Stimulated activated CD8-positive, alpha-beta memory T cell treated with anti-CD3 and anti-CD28 coated beads, Interleukin-2, amount 100 ng/mL, for 1 hour (primary cell): ENCODE data around the gene CACNA2D3.

Experiments
- DNase-seq, 2 donors: peaks; one replicate each; pipeline ENCODE4 v3.0.0-alpha.2; 2020; ENCODE audit warnings: low read depth in 2 of 2

CACNA2D3 gene

GRCh38 chr3:55000546-55000945, 878.2 kb downstream of the CACNA2D3 start:
- DNase-seq = no peak

DNA sequence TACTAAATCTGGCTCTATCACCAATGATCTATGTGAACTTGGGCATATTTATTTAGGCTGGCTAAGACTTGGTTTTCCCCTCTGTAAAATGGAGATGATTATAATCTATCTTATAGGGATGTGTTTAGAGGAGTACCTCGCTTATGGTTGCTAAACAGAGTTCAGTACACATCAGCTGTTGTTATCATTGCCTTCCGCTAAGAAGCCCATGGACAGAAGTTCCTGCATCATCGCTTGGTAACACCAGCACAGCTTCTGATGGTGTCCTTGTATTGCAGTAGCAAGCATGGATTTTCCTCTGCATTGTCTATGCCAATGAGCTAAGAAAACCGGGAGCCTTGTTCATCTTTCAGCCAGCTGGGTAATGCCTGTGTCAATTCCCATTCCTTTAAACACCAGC, 878.6 kb downstream of the CACNA2D3 start:
- no peak for DNase-seq

DNA sequence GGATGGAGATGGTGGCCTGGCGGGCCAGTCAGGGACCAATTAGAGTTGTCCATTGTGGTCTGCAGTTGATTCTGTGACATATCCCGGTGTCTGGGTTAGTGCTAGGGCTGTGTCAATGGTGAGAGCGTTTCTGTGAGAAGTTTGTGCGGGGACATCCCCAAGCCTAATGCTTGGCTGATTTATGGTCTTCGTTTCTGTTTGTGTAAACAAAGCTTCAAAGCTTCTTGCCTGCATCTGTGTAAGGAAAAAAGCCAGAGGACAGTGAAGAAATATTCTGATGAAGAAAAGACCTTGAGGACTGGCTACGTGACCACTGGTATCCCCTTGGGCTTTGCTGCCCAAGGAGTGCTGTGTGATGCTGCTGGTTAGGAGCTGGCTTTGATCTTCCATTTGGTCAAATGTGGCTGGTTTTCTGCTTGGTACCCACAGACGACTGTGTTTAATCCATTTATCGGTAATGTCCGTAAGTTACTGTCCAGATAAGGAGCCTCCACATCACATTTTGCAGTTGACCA, 880.1 kb downstream of the CACNA2D3 start:
- DNase-seq = no peak

- DNase-seq = no peak
These were observed 883.9 kb downstream of the CACNA2D3 start for GRCh38 chr3:55006244-55006676.

GRCh38 chr3:55007971-55008370, 885.6 kb downstream of the CACNA2D3 start:
- DNase-seq = no peak

GRCh38 chr3:55009372-55009771, 887.0 kb downstream of the CACNA2D3 start:
- DNase-seq = no peak

- no peak for DNase-seq
These were observed 889.7 kb downstream of the CACNA2D3 start for GRCh38 chr3:55012091-55012490.

GRCh38 chr3:55013145-55013925, 891.0 kb downstream of the CACNA2D3 start:
- no peak for DNase-seq

- DNase-seq = no peak
These were observed 891.7 kb downstream of the CACNA2D3 start for GRCh38 chr3:55014081-55014480.

DNA sequence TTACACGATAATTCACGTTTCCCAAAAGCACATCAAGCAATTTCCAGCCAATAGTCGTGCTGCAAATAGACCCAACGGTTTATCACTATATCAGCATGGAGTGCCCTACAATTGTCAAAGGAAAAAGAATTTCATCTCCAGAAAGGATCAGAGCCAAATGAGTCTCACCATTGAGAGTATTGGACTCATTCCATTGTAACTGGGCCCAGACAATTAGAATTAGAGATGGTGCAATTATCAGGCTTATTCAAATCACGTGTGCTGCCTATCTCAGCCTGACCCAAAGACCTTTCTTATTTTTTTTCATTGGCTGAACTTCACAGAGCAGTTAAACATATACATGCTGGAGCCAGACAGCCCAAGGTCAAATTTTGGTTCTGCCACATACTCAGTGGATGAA, 892.6 kb downstream of the CACNA2D3 start:
- no peak for DNase-seq

DNA sequence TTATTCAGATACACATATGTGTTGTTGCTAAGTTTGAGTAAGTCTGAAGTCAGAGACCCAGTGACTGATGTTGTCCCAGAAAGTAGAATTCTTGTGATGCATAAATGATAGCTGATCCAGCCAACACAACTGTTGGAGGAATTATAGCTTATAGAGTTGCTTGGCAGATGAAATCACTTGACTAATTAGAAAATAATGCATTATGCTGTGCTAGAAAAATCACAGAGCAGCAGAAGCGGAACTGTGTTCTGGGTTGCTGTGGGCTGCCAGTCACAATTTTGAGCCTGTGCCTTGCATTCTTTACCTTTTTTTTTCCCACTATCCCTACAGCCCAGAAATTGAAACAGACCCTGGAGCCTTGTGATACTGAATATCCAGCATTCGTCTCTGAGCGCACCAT, 895.5 kb downstream of the CACNA2D3 start:
- no peak for DNase-seq

DNA sequence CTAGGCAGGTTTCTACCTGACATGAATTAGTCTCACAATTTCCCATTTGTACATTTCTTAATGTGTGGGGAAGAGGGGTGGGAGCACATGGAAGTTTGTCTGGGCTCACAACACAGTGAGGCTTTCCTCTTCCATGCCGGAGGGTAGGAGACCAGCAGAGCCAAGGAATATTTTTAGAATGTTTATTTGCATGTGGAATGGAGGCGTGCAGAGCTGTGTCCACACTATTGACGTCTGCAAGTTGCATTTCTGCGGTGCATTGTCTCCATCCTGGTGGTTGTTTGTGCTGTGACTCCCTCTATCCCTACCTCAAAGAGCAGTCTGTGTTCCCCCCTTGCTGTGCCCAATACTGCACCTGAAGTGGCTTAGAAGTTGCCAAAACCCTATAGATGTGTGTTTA, 908.6 kb downstream of the CACNA2D3 start:
- DNase-seq = no peak

- DNase-seq = no peak
These were observed 914.7 kb downstream of the CACNA2D3 start for GRCh38 chr3:55036883-55037577.

DNA sequence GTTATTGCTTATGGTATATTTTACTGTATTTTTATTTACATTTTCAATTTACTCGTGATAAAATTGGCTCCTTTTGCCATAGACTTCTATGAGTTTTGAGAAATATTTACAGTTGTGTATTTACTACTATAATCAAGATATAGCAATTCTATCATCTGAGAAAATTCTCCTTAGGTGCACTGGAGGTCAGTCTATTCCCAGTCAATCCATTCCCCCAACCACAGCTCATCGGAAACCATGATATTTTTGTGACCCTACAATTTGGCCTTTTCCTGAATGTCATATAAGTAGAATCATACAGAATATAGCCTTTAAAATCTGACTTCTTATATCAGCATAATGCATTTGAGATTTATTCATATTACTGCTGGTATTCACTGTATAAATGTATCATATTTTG, 920.2 kb downstream of the CACNA2D3 start:
- no peak for DNase-seq

- DNase-seq = no peak
These were observed 922.1 kb downstream of the CACNA2D3 start for GRCh38 chr3:55044486-55044885.

DNA sequence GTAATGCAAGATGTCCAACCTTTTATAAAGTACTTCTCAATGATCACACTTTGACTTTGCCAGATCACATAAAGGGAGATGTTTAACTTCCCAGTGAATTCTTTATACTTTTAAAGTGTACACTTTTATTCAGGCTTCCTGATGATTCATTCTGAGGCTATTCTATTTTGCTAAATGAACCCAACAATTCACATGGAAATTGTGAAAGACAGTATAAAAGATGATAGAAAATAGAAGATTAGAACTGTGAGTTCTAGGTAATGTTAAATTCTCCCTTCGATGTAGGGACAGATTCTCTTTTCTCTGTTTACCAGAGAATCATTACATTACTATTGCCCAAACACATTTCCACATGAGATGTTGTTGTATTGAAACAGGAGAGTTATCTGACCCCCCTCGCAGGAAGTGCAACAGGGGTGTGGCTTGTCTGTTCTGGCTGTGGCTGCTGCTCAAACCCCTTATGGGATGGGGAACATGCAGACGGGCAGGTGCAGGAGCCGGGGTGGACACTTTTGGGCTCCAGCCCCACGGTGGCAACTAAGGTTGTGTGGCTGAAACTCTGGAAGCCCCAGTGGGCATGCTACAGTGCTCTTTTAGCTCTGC, 936.8 kb downstream of the CACNA2D3 start:
- DNase-seq = no peak

DNA sequence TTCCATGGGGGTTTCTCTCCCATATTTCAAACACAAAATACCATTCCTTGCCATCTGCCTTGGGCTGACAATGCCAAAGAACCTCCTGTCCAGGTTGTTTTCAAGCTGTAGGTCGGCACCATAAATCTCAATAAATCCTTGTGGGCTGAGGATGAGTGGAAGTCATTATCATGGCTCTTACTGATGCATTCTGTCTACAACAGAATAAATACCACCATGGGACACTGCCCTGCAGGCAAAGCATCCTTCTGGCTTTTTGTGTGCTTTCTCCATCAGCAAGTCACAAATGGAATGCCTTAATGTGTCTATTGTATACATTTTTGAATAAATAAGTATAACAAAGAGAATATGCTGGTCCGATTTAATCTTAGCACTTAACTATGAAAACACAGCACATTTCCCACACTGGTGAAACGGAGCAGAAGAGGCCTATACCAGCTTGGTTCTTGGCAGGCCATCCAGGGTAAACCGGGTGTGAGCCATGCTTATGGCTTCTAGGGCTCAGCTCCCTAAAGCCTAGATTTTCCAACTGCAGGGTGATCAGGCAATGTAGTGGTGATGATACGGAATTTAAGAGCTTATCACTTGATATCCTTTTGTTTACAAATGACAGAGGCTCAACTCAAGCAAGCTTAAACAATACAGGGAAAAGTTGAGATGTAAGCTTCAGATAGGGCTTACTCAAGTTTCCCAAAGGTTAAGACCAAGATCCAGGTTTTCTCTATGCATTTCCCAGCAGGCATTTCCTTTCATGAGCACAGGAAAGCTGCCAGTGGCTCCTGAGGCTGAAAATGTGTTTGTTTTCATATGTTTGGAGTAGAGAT, 938.8 kb downstream of the CACNA2D3 start:
- DNase-seq = no peak

DNA sequence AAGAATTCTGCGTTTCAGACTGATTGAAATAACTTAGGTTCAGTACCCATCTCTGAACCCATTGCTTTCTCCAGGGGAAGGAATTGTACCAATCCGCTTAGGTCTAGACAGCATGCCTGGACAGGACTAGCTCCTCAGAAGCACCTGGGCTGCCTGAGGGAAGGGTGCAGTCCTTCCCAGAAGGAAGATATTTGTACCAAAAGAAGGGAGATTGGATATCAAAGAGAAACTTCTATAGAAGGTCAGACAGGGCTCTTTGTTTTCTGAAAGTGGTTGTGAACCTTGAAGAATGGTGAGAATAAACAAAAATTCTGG, 939.3 kb downstream of the CACNA2D3 start:
- DNase-seq = no peak

DNA sequence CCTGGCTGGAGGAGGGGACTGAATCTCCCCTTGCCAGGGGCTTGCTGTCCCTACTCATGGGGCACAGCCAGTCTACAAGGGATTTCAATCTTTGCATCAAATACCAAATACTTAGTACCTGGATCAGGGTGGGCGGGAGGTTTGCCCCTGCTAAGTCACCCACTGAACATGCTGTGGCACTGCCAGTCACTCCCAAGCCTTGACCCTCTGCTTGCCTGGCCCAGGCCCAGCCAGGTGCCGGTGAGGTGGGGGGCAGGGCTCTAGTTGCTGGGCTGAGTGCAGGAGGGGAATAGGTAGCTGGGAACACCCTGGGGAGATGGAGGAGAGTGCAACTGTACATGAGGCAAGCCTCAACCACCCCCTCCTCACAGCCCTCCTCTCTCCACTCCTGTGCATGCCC, 941.8 kb downstream of the CACNA2D3 start:
- no peak for DNase-seq

DNA sequence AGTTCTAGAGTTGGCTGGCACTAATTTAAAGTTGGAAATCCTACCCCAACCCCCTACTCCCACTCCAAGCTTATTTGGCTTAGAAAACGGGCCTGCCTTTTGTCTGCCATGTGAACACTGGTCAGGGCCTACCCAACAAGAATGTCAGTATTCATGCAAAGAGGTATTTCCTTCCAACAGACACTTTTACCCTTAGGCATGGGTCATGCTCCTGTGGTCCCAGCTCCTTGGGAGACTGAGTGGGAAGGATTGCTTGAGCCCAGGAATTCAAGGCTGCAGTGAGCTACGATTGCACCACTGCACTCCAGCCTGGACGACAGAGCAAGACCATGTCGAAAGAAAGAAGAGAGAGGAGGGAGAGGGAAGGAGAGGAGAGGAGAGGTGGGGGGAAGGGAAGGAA, 943.0 kb downstream of the CACNA2D3 start:
- no peak for DNase-seq

GRCh38 chr3:55066551-55067047, 944.2 kb downstream of the CACNA2D3 start:
- no peak for DNase-seq

GRCh38 chr3:55069950-55070349, 947.6 kb downstream of the CACNA2D3 start:
- DNase-seq = no peak
